Neural cell (in vitro differentiated cells): ENCODE data around the gene LRCH2. TPM values are rescaled to one million over a fixed set of nuclear protein-coding genes. Genes with fewer than 3 reads are reported as not detected.

Experiments
- H2AFZ ChIP-seq: fragments of 200-600, 300-800 bp; sonication (generic), shearing (Covaris generic); 2 replicates; pipeline ENCODE4 v1.6.0; 2014; ENCODE audit warnings: low read depth, mild to moderate bottlenecking, antibody characterized with exemption, low read length, moderate library complexity
- H3F3A ChIP-seq: fragments of 200-600 bp; shearing (Covaris generic); 2 replicates; pipeline ENCODE4 v1.6.1; 2016; ENCODE audit warnings: mild to moderate bottlenecking, moderate library complexity, mixed read lengths, antibody characterized with exemption, low read length; ENCODE audit not compliant: insufficient read depth, poor library complexity, severe bottlenecking
- H3K27ac ChIP-seq: fragments of 200-600, 300-800 bp; sonication (generic), shearing (Covaris generic); 2 replicates; pipeline ENCODE4 v1.5.1; 2014; ENCODE audit warnings: mild to moderate bottlenecking, low read length, moderate library complexity
- H3K27me3 ChIP-seq: fragments of 300-800, 200-600 bp; sonication (generic), shearing (Covaris generic); 2 replicates; pipeline ENCODE4 v1.6.0; 2014; ENCODE audit warnings: mild to moderate bottlenecking, low read depth, low read length, moderate library complexity; ENCODE audit not compliant: insufficient read depth
- H3K36me3 ChIP-seq: fragments of 300-800, 200-600 bp; sonication (generic), shearing (Covaris generic); 2 replicates; pipeline ENCODE4 v1.5.1; 2014; ENCODE audit warnings: mild to moderate bottlenecking, antibody characterized with exemption, low read length, moderate library complexity; ENCODE audit not compliant: insufficient read depth
- H3K4me2 ChIP-seq: fragments of 300-800, 200-600 bp; sonication (generic), shearing (Covaris generic); 2 replicates; pipeline ENCODE4 v1.6.0; 2014; ENCODE audit warnings: mild to moderate bottlenecking, low read length
- H3K4me3 ChIP-seq: fragments of 300-800, 200-600 bp; sonication (generic), shearing (Covaris generic); 2 replicates; pipeline ENCODE4 v1.5.1; 2014; ENCODE audit warnings: mild to moderate bottlenecking, low read length, moderate library complexity
- H3K79me2 ChIP-seq: fragments of 200-600 bp; shearing (Covaris generic); replicated peaks from 2 replicates; pipeline ENCODE4 v1.6.0; 2014; ENCODE audit warnings: mild to moderate bottlenecking, low read length, moderate library complexity; ENCODE audit not compliant: insufficient read depth
- H3K9ac ChIP-seq: fragments of 300-800, 200-600 bp; sonication (generic), shearing (Covaris generic); 2 replicates; pipeline ENCODE4 v1.6.1; 2016; ENCODE audit warnings: mild to moderate bottlenecking, low read length, mixed read lengths
- H3K9me2 ChIP-seq: fragments of 200-600 bp; shearing (Covaris generic); 2 replicates; pipeline ENCODE4 v1.6.1; 2016; ENCODE audit warnings: mild to moderate bottlenecking, low read length, mixed read lengths; ENCODE audit not compliant: insufficient read depth
- H3K9me3 ChIP-seq: fragments of 200-600, 300-800 bp; sonication (generic), shearing (Covaris generic); 2 replicates; pipeline ENCODE4 v1.6.1; 2016; ENCODE audit warnings: mild to moderate bottlenecking, mixed run types, low read length, moderate library complexity, mixed read lengths
- H4K20me1 ChIP-seq: fragments of 200-600 bp; shearing (Covaris generic); 2 replicates; pipeline ENCODE4 v1.6.1; 2016; ENCODE audit warnings: mild to moderate bottlenecking, mixed run types; ENCODE audit not compliant: insufficient read depth
- EP300 ChIP-seq: fragments of 450-650 bp; conservative IDR thresholded peaks from 2 replicates; pipeline ENCODE4 v1.6.1; 2014; ENCODE audit warnings: antibody characterized with exemption, mild to moderate bottlenecking, moderate library complexity; ENCODE audit not compliant: poor library complexity, severe bottlenecking
- EZH2 ChIP-seq: fragments of 200-600, 300-800 bp; shearing (Covaris generic), sonication (generic); IDR thresholded peaks from 2 replicates; pipeline ENCODE4 v1.6.1; 2014; ENCODE audit warnings: antibody characterized with exemption, low read length, borderline replicate concordance, mild to moderate bottlenecking; ENCODE audit not compliant: insufficient read depth, poor library complexity, severe bottlenecking
- MXI1 ChIP-seq: fragments of 450-650 bp; conservative IDR thresholded peaks from 2 replicates; pipeline ENCODE4 v1.6.1; 2014; ENCODE audit warnings: antibody characterized with exemption, mild to moderate bottlenecking; ENCODE audit not compliant: poor library complexity, severe bottlenecking
- POLR2AphosphoS5 ChIP-seq: IDR thresholded peaks from 2 replicates; pipeline ENCODE4 v1.6.1; 2012
- RAD21 ChIP-seq: fragments of 450-650 bp; conservative IDR thresholded peaks from 2 replicates; pipeline ENCODE4 v1.6.1; 2014; ENCODE audit warnings: antibody characterized with exemption, mild to moderate bottlenecking, moderate library complexity
- SMC3 ChIP-seq: fragments of 450-650 bp; conservative IDR thresholded peaks from 2 replicates; pipeline ENCODE4 v1.6.1; 2014; ENCODE audit warnings: antibody characterized with exemption, mild to moderate bottlenecking, moderate library complexity; ENCODE audit not compliant: poor library complexity
- TAF1 ChIP-seq: IDR thresholded peaks from 2 replicates; pipeline ENCODE4 v1.6.1; 2012; ENCODE audit warnings: low read depth
- polyA plus RNA-seq: library from polyadenylated mRNA; depleted of rRNA; stranded (reverse); fragments of >200 nt; gene quantifications from 2 replicates; pipeline ENCODE4 v1.2.3, GENCODE V29; 2014
- TF ChIP-seq, protein P1 (sequence below): IDR thresholded peaks from 2 replicates; pipeline ENCODE4 v1.6.1; 2012; ENCODE audit warnings: borderline replicate concordance
- TF ChIP-seq, protein P2 (sequence below): fragments of 450-650 bp; IDR thresholded peaks from 2 replicates; pipeline ENCODE4 v1.5.1; 2014; ENCODE audit warnings: antibody characterized with exemption, mild to moderate bottlenecking, moderate library complexity; ENCODE audit not compliant: poor library complexity, severe bottlenecking

LRCH2 gene
- polyA plus RNA-seq, 1 donor from 2014 or later = 46.6 TPM

DNA sequence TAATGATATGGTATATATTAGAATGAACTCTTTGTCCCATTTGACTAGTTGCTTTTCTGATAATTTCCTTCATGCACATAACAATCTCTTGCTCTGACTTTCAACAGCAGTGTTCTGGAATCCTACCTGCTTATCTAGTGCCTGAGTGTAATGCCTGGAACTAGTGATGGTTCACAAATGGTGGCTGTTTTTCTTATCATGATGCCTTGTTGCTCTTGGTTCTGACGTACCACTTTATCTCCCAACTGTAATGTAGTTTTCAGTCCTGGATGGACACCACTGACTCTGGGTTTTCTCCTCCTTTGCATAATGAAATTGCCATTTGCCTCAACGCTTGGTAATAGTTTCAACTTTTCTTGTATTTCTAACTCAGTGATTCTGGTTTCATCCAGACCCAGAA, 30.1 kb upstream of the LRCH2 start:
- Histone ChIP-seq H3K27me3 (no peaks in the 10 kb centered on the region), H3K27ac (no peak overlapping the region), H2AFZ (no peak overlapping the region), H3K9me3 (no peaks in the 10 kb centered on the region), H4K20me1 (no peaks in the 10 kb centered on the region), H3K79me2 (no peaks in the 10 kb centered on the region), H3K4me2 (no peak overlapping the region), H3K36me3 (no peaks in the 10 kb centered on the region), H3K4me3 (no peak overlapping the region), H3K9me2 (no peaks in the 10 kb centered on the region), H3K9ac (no peak overlapping the region), H3F3A (no peaks in the 10 kb centered on the region)
- TF ChIP-seq POLR2AphosphoS5 (no peak), MXI1 (no peak), EP300 (no peak), TAF1 (no peak), SMC3 (no peak), EZH2 (no peak), RAD21 (no peak)
- TF ChIP-seq, protein P1, sequence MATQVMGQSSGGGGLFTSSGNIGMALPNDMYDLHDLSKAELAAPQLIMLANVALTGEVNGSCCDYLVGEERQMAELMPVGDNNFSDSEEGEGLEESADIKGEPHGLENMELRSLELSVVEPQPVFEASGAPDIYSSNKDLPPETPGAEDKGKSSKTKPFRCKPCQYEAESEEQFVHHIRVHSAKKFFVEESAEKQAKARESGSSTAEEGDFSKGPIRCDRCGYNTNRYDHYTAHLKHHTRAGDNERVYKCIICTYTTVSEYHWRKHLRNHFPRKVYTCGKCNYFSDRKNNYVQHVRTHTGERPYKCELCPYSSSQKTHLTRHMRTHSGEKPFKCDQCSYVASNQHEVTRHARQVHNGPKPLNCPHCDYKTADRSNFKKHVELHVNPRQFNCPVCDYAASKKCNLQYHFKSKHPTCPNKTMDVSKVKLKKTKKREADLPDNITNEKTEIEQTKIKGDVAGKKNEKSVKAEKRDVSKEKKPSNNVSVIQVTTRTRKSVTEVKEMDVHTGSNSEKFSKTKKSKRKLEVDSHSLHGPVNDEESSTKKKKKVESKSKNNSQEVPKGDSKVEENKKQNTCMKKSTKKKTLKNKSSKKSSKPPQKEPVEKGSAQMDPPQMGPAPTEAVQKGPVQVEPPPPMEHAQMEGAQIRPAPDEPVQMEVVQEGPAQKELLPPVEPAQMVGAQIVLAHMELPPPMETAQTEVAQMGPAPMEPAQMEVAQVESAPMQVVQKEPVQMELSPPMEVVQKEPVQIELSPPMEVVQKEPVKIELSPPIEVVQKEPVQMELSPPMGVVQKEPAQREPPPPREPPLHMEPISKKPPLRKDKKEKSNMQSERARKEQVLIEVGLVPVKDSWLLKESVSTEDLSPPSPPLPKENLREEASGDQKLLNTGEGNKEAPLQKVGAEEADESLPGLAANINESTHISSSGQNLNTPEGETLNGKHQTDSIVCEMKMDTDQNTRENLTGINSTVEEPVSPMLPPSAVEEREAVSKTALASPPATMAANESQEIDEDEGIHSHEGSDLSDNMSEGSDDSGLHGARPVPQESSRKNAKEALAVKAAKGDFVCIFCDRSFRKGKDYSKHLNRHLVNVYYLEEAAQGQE = no peak
- TF ChIP-seq, protein P2, sequence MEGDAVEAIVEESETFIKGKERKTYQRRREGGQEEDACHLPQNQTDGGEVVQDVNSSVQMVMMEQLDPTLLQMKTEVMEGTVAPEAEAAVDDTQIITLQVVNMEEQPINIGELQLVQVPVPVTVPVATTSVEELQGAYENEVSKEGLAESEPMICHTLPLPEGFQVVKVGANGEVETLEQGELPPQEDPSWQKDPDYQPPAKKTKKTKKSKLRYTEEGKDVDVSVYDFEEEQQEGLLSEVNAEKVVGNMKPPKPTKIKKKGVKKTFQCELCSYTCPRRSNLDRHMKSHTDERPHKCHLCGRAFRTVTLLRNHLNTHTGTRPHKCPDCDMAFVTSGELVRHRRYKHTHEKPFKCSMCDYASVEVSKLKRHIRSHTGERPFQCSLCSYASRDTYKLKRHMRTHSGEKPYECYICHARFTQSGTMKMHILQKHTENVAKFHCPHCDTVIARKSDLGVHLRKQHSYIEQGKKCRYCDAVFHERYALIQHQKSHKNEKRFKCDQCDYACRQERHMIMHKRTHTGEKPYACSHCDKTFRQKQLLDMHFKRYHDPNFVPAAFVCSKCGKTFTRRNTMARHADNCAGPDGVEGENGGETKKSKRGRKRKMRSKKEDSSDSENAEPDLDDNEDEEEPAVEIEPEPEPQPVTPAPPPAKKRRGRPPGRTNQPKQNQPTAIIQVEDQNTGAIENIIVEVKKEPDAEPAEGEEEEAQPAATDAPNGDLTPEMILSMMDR = no peak

DNA sequence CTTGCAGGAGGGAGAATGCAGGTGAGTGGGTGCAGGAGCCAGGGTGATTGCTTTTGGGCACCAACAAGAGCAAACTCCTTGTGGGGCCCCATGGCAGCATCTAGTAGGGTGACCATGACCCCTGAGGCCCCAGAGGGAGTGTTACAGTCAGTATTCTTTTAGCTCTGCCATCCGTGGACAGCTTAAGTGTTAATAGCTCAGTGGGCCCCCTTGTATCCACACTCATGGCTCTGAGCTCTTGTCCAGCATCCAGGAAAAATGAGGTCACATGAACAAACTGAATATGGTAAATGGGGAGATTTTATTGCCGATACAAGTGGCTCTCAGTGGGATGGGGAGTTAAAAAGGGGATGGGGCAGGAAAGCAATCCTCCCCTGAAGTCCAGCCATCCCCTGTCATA, 27.3 kb upstream of the LRCH2 start:
- Histone ChIP-seq H3F3A (no peaks in the 10 kb centered on the region), H2AFZ (no peak overlapping the region), H3K36me3 (no peaks in the 10 kb centered on the region), H3K27me3 (no peaks in the 10 kb centered on the region), H3K9me3 (no peaks in the 10 kb centered on the region), H3K4me2 (no peak overlapping the region), H3K79me2 (no peaks in the 10 kb centered on the region), H3K27ac (no peak overlapping the region), H4K20me1 (no peaks in the 10 kb centered on the region), H3K4me3 (no peak overlapping the region), H3K9ac (no peak overlapping the region), H3K9me2 (no peaks in the 10 kb centered on the region)
- TF ChIP-seq, protein P2 = no peak
- no peak for TF ChIP-seq EP300
